Mesenchymal stem cell (in vitro differentiated cells and primary cell): ENCODE measurements around the gene VEGFA.

Experiments
- DNase-seq: peaks from one replicate; pipeline ENCODE4 v3.0.0-alpha.2; 2013
- H2AFZ ChIP-seq: one replicate; pipeline ENCODE4 v1.6.1; 2013; ENCODE audit warnings: low read depth, mild to moderate bottlenecking, control low read depth, inconsistent platforms, low read length, moderate library complexity
- H2AK5ac ChIP-seq: 2 replicates; pipeline ENCODE4 v1.6.1; 2013; ENCODE audit warnings: low read length, moderate library complexity, mild to moderate bottlenecking, inconsistent platforms; ENCODE audit not compliant: severe bottlenecking
- H2BK120ac ChIP-seq: one replicate; pipeline ENCODE4 v1.6.1; 2013; ENCODE audit warnings: low read depth, mild to moderate bottlenecking, inconsistent platforms, low read length, moderate library complexity
- H2BK12ac ChIP-seq, 2 experiments: one replicate each; pipeline ENCODE4 v1.6.1; 2013; ENCODE audit warnings: inconsistent platforms in 2 of 2, low read length in 2 of 2, mild to moderate bottlenecking in 2 of 2, moderate library complexity in 2 of 2, control low read depth in 1 of 2
- H2BK15ac ChIP-seq: one replicate; pipeline ENCODE4 v1.6.1; 2013; ENCODE audit warnings: mild to moderate bottlenecking, low read depth, inconsistent platforms; ENCODE audit not compliant: poor library complexity, severe bottlenecking
- H2BK5ac ChIP-seq: 2 replicates; pipeline ENCODE4 v1.6.1; 2013; ENCODE audit warnings: low read depth, mild to moderate bottlenecking, low read length, control low read depth, inconsistent platforms; ENCODE audit not compliant: poor library complexity, severe bottlenecking
- H3K14ac ChIP-seq, 2 experiments: one replicate each; pipeline ENCODE4 v1.6.1; 2013; ENCODE audit warnings: inconsistent platforms in 2 of 2, low read length in 2 of 2, control low read depth in 1 of 2, mild to moderate bottlenecking in 1 of 2, moderate library complexity in 1 of 2
- H3K18ac ChIP-seq, 2 experiments: one replicate each; pipeline ENCODE4 v1.6.1; 2013; ENCODE audit warnings: inconsistent platforms in 2 of 2, low read length in 2 of 2, control low read depth in 1 of 2, low read depth in 1 of 2, mild to moderate bottlenecking in 1 of 2
- H3K23ac ChIP-seq, 2 experiments: one replicate each; pipeline ENCODE4 v1.6.1; 2013; ENCODE audit warnings: inconsistent platforms in 2 of 2, low read length in 2 of 2, mild to moderate bottlenecking in 2 of 2, moderate library complexity in 2 of 2, control low read depth in 1 of 2
- H3K27ac ChIP-seq: 2 replicates; pipeline ENCODE4 v1.5.1; 2013; ENCODE audit warnings: mild to moderate bottlenecking, moderate library complexity, low read length, control low read depth, inconsistent platforms; ENCODE audit not compliant: poor library complexity, severe bottlenecking
- H3K27me3 ChIP-seq, 2 experiments: 2 replicates each; pipeline versions ENCODE4 v1.6.1 to v1.7.0; 2013; ENCODE audit warnings: low read length in 2 of 2, mild to moderate bottlenecking in 2 of 2, moderate library complexity in 2 of 2, control low read depth in 1 of 2, inconsistent platforms in 1 of 2; ENCODE audit not compliant: control insufficient read depth in 1 of 2, insufficient read depth in 1 of 2
- H3K36me3 ChIP-seq, 2 experiments: 2 replicates each; pipeline versions ENCODE4 v1.6.1 to v1.7.0; 2013; ENCODE audit warnings: low read length in 2 of 2, control low read depth in 1 of 2, inconsistent platforms in 1 of 2, low read depth in 1 of 2, mild to moderate bottlenecking in 1 of 2; ENCODE audit not compliant: insufficient read depth in 2 of 2, control insufficient read depth in 1 of 2
- H3K4ac ChIP-seq, 2 experiments: one replicate each; pipeline ENCODE4 v1.6.1; 2013; ENCODE audit warnings: inconsistent platforms in 2 of 2, low read length in 2 of 2, mild to moderate bottlenecking in 2 of 2, moderate library complexity in 2 of 2, control low read depth in 1 of 2, low read depth in 1 of 2
- H3K4me1 ChIP-seq: 2 replicates; pipeline ENCODE4 v1.6.1; 2013; ENCODE audit warnings: low read depth, low read length, control low read depth; ENCODE audit not compliant: control insufficient read depth, insufficient read depth
- H3K4me2 ChIP-seq: 2 replicates; pipeline ENCODE4 v1.6.1; 2013; ENCODE audit warnings: low read length, mild to moderate bottlenecking, inconsistent platforms; ENCODE audit not compliant: poor library complexity, severe bottlenecking
- H3K4me3 ChIP-seq, 2 experiments: 2 replicates each; pipeline versions ENCODE4 v1.5.1 to v1.7.0; 2013; ENCODE audit warnings: low read length in 2 of 2, mild to moderate bottlenecking in 2 of 2, control low read depth in 1 of 2, low read depth in 1 of 2; ENCODE audit not compliant: insufficient read depth in 1 of 2
- H3K79me1 ChIP-seq: replicated peaks from 2 replicates; pipeline ENCODE4 v1.6.1; 2013; ENCODE audit warnings: mild to moderate bottlenecking, control low read depth, low read length, inconsistent platforms; ENCODE audit not compliant: poor library complexity, severe bottlenecking
- H3K9ac ChIP-seq: 2 replicates; pipeline ENCODE4 v1.7.0; 2013; ENCODE audit warnings: mild to moderate bottlenecking, low read length, moderate library complexity
- H3K9me3 ChIP-seq: 2 replicates; pipeline ENCODE4 v1.7.0; 2013; ENCODE audit warnings: mild to moderate bottlenecking, low read length; ENCODE audit not compliant: control insufficient read depth
- H4K8ac ChIP-seq: one replicate; pipeline ENCODE4 v1.6.1; 2013; ENCODE audit warnings: inconsistent platforms, mild to moderate bottlenecking, low read length, moderate library complexity
- H4K91ac ChIP-seq: one replicate; pipeline ENCODE4 v1.6.1; 2013; ENCODE audit warnings: mild to moderate bottlenecking, low read length, inconsistent platforms
- WGBS: methylation state at CpG from one replicate; pipeline ENCODE4 v1.1.7; 2013; ENCODE audit warnings: mixed read lengths; 5-methylcytosine and 5-hydroxymethylcytosine counted together

VEGFA gene

DNA sequence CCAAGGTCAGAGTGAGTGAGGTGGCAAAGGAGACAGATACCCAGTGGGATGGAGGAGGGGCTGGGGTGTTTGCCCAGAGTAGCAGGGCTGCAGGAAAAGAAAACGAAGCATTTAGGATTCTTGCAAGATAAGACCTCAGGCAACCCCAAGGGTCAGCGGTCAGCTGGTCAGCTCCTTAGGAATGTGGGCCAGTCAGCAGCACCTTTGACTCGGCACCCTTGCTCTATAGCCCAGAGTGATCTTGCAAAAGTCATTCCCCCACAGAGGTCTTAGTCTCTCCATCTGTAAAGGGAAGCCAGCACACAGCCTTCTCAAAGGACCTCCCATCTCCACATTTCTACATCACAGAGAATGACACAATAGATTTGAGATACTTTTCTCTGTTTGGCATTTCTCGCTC is 56.7 kb downstream of the VEGFA start:
- H3K4me2 ChIP-seq = no peak overlapping the region
- H3K23ac ChIP-seq = no peak overlapping the region
- no peak overlapping the region for H2BK12ac ChIP-seq
- H2BK120ac ChIP-seq = no peak overlapping the region
- peaks cover 21% of the 10 kb centered on the region for H3K4me1 ChIP-seq
- no peak overlapping the region for H3K14ac ChIP-seq
- H3K79me1 ChIP-seq = no peaks in the 10 kb centered on the region
- no peak for DNase-seq
- H3K4me3 ChIP-seq = no peak overlapping the region
- no peak overlapping the region for H2BK5ac ChIP-seq
- H2AK5ac ChIP-seq = no peak overlapping the region
- H3K27me3 ChIP-seq = peaks cover 11 to 55% of the 10 kb centered on the region in 2 experiments
- 89% methylated on average over 4 of the region's 4 CpGs for WGBS
- H4K91ac ChIP-seq = no peak overlapping the region
- H2BK15ac ChIP-seq = no peak overlapping the region
- no peak overlapping the region for H3K4ac ChIP-seq
- H2AFZ ChIP-seq = no peak overlapping the region
- H3K18ac ChIP-seq = no peak overlapping the region
- H4K8ac ChIP-seq = no peak overlapping the region
- H3K9ac ChIP-seq = no peak overlapping the region
- no peaks in the 10 kb centered on the region for H3K36me3 ChIP-seq
- no peaks in the 10 kb centered on the region for H3K9me3 ChIP-seq
- H3K27ac ChIP-seq = no peak overlapping the region

DNA sequence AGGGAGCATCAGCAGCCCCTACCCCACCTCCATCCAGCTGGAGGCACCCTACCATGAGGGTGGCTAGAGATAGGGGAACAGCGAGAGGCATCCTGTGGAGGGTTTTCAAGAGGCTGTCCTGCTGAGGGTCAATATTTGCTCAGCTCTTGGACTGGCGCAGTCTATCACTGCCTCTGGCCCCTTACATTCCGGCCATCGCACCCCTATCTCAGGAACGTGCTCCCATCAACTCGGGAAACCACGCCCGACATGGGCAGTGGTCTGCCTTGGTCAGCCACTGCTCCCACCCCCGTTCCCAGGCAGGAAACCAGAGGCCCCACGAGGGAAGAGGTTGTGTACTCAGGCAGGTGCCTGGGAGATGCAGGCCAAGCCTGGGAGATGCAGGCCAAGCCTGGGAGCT is 57.9 kb downstream of the VEGFA start:
- no peak overlapping the region for H2AFZ ChIP-seq
- no peak overlapping the region for H2BK15ac ChIP-seq
- H3K4ac ChIP-seq = no peak overlapping the region
- no peak overlapping the region for H3K9ac ChIP-seq
- 94% methylated on average over 10 of the region's 10 CpGs for WGBS
- H3K4me3 ChIP-seq = no peak overlapping the region
- H3K14ac ChIP-seq = no peak overlapping the region
- H2BK120ac ChIP-seq = no peak overlapping the region
- no peaks in the 10 kb centered on the region for H3K36me3 ChIP-seq
- peak overlapping the region; percentile 13 for H4K8ac ChIP-seq
- peaks cover 22% of the 10 kb centered on the region for H3K4me1 ChIP-seq
- H4K91ac ChIP-seq = no peak overlapping the region
- peak overlapping the region; percentile 2 for H2AK5ac ChIP-seq
- DNase-seq = no peak
- H3K23ac ChIP-seq = no peak overlapping the region
- peaks cover 11 to 50% of the 10 kb centered on the region in 2 experiments for H3K27me3 ChIP-seq
- H3K4me2 ChIP-seq = no peak overlapping the region
- no peak overlapping the region for H3K27ac ChIP-seq
- H3K9me3 ChIP-seq = no peaks in the 10 kb centered on the region
- no peak overlapping the region for H2BK12ac ChIP-seq
- H3K79me1 ChIP-seq = no peaks in the 10 kb centered on the region
- H3K18ac ChIP-seq = no peak overlapping the region
- no peak overlapping the region for H2BK5ac ChIP-seq

- H2AK5ac ChIP-seq = no peak overlapping the region
- H3K4ac ChIP-seq = no peak overlapping the region
- H2AFZ ChIP-seq = no peak overlapping the region
- H3K4me3 ChIP-seq = no peak overlapping the region
- H3K9me3 ChIP-seq = no peaks in the 10 kb centered on the region
- H4K8ac ChIP-seq = no peak overlapping the region
- no peak overlapping the region for H2BK15ac ChIP-seq
- peaks cover 26% of the 10 kb centered on the region for H3K4me1 ChIP-seq
- H3K4me2 ChIP-seq = no peak overlapping the region
- no peak overlapping the region for H3K18ac ChIP-seq
- H4K91ac ChIP-seq = no peak overlapping the region
- H3K27me3 ChIP-seq = peaks cover 11 to 44% of the 10 kb centered on the region in 2 experiments
- WGBS = 89% methylated on average over 4 of the region's 4 CpGs
- no peak overlapping the region for H3K23ac ChIP-seq
- H3K27ac ChIP-seq = no peak overlapping the region
- H2BK120ac ChIP-seq = no peak overlapping the region
- no peaks in the 10 kb centered on the region for H3K36me3 ChIP-seq
- no peak overlapping the region for H2BK5ac ChIP-seq
- no peaks in the 10 kb centered on the region for H3K79me1 ChIP-seq
- no peak overlapping the region for H3K14ac ChIP-seq
- no peak overlapping the region for H2BK12ac ChIP-seq
- no peak for DNase-seq
- no peak overlapping the region for H3K9ac ChIP-seq
Measured at GRCh38 chr6:43828711-43829110, 58.7 kb downstream of the VEGFA start.

GRCh38 chr6:43829470-43829869 is 59.5 kb downstream of the VEGFA start:
- H3K4me2 ChIP-seq = no peak overlapping the region
- no peak overlapping the region for H2BK5ac ChIP-seq
- no peak overlapping the region for H3K18ac ChIP-seq
- no peak overlapping the region for H3K27ac ChIP-seq
- no peak overlapping the region for H3K14ac ChIP-seq
- no peaks in the 10 kb centered on the region for H3K36me3 ChIP-seq
- H3K4ac ChIP-seq = no peak overlapping the region
- no peak overlapping the region for H2AK5ac ChIP-seq
- H2BK120ac ChIP-seq = no peak overlapping the region
- H3K9me3 ChIP-seq = no peaks in the 10 kb centered on the region
- H3K4me3 ChIP-seq = no peak overlapping the region
- H3K9ac ChIP-seq = no peak overlapping the region
- H3K4me1 ChIP-seq = peaks cover 20% of the 10 kb centered on the region
- H3K27me3 ChIP-seq = peaks cover 11 to 37% of the 10 kb centered on the region in 2 experiments
- H2AFZ ChIP-seq = no peak overlapping the region
- H2BK15ac ChIP-seq = no peak overlapping the region
- no peak overlapping the region for H4K8ac ChIP-seq
- 95% methylated on average over 7 of the region's 7 CpGs for WGBS
- no peaks in the 10 kb centered on the region for H3K79me1 ChIP-seq
- DNase-seq = no peak
- no peak overlapping the region for H2BK12ac ChIP-seq
- no peak overlapping the region for H3K23ac ChIP-seq
- no peak overlapping the region for H4K91ac ChIP-seq
